Measurements from ENCODE around the gene SLC25A10. TPM values are rescaled to one million over a fixed set of nuclear protein-coding genes. Genes with fewer than 3 reads are reported as not detected.

The SLC25A10 gene
- total RNA-seq, 1 experiment from 2014 or later = 30.9 TPM

DNA sequence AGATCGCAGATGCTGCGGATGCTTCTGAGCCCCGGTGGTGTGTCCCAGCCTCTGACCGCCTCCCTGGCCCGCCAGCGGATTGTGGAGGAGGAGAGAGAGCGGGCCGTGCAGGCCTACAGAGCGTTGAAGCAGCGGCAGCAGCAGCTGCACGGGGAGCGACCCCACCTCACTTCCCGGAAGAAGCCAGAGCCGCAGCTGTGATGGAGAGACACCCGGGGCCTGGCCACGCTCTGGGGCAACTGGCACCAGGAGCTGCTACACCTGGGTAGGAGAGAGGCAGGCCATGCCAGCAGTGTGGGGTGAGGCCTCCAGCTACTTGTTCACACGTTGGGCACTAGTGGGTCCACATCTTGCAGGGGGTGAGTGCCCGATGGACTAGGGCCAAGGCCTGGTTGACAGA, 39.6 kb upstream of the SLC25A10 start:
- DNase-seq = no peak
- H2BK12ac ChIP-seq (ENCODE audit: insufficient read length, low read depth, low read length) = no peak overlapping the region
- Mint-ChIP-seq H3K36me3 (ENCODE audit: insufficient read depth in 1 of 3, low read depth in 3 of 3) (peaks cover 41 to 71% (median 68%) of the 10 kb centered on the region in 3 experiments; a peak in 6 of 7 replicates), H3K4me1 (peaks cover 8 to 11% of the 10 kb centered on the region in 2 experiments), H3K4me3 (no peak overlapping the region), H3K27me3 (ENCODE audit: low read depth) (no peaks in the 10 kb centered on the region; the same call in 1 of the 2 replicates), H3K27ac (no peak overlapping the region), H3K9me3 (no peaks in the 10 kb centered on the region)
- no peak overlapping the region for H3K18ac ChIP-seq (ENCODE audit: insufficient read length, low read depth, low read length)
- no peak overlapping the region for H3K23ac ChIP-seq (ENCODE audit: insufficient read length, low read depth, low read length)
- H3K9me3 ChIP-seq (ENCODE audit: control insufficient read depth, low read depth, low read length) = no peaks in the 10 kb centered on the region
- no peak overlapping the region for H3K4me2 ChIP-seq (ENCODE audit: insufficient read depth, insufficient read length, low read length)
- no peaks in the 10 kb centered on the region for H3K23me2 ChIP-seq (ENCODE audit: insufficient read length, low read depth, low read length, poor library complexity, severe bottlenecking)
- no peak overlapping the region for H2BK20ac ChIP-seq (ENCODE audit: low read depth, low read length, poor library complexity, severe bottlenecking)
- H3K14ac ChIP-seq (ENCODE audit: insufficient read depth, low read length) = no peak overlapping the region
- no peaks in the 10 kb centered on the region for H3K4me1 ChIP-seq (ENCODE audit: insufficient read depth, low read length)
- WGBS (ENCODE audit: extremely low coverage, insufficient read length, low lambda C conversion rate) = no CpG with 5 or more reads among the region's 18 CpGs
- no peaks in the 10 kb centered on the region for H4K20me1 ChIP-seq (ENCODE audit: control insufficient read depth, insufficient read depth, insufficient read length)
- H4K5ac ChIP-seq (ENCODE audit: insufficient read length, low read depth, low read length) = no peak overlapping the region
- peaks cover 4% of the 10 kb centered on the region; the same call in 1 of the 2 replicates for H3K79me2 ChIP-seq (ENCODE audit: insufficient read depth, low read length)
- no peak overlapping the region for H2AK5ac ChIP-seq (ENCODE audit: insufficient read length, low read length)
- no peak overlapping the region for H4K91ac ChIP-seq (ENCODE audit: insufficient read length, low read depth, low read length)
- H3T11ph ChIP-seq (ENCODE audit: low read length) = no peak overlapping the region
- H3K56ac ChIP-seq (ENCODE audit: insufficient read length, low read depth, low read length) = no peak overlapping the region
- H2BK15ac ChIP-seq (ENCODE audit: low read depth, low read length) = no peak overlapping the region
- H2AFZ ChIP-seq (ENCODE audit: low read length) = no peak overlapping the region
- H4K8ac ChIP-seq (replicated peaks; ENCODE audit: insufficient read length, low read depth, low read length) = no peak overlapping the region
- no peak overlapping the region for H2BK5ac ChIP-seq (ENCODE audit: insufficient read length, low read length)
- no peak overlapping the region for H3K4ac ChIP-seq (ENCODE audit: low read depth, low read length)
- no peak overlapping the region for H3K27ac ChIP-seq (ENCODE audit: insufficient read length, low read depth, low read length)
- H3K9ac ChIP-seq (ENCODE audit: extremely low read depth, insufficient read length, low read length) = no peak overlapping the region
- TF ChIP-seq, protein P1, sequence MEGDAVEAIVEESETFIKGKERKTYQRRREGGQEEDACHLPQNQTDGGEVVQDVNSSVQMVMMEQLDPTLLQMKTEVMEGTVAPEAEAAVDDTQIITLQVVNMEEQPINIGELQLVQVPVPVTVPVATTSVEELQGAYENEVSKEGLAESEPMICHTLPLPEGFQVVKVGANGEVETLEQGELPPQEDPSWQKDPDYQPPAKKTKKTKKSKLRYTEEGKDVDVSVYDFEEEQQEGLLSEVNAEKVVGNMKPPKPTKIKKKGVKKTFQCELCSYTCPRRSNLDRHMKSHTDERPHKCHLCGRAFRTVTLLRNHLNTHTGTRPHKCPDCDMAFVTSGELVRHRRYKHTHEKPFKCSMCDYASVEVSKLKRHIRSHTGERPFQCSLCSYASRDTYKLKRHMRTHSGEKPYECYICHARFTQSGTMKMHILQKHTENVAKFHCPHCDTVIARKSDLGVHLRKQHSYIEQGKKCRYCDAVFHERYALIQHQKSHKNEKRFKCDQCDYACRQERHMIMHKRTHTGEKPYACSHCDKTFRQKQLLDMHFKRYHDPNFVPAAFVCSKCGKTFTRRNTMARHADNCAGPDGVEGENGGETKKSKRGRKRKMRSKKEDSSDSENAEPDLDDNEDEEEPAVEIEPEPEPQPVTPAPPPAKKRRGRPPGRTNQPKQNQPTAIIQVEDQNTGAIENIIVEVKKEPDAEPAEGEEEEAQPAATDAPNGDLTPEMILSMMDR (conservative IDR thresholded peaks at IDR 0.05) = no peak
- no peaks in the 10 kb centered on the region for H3K27me3 ChIP-seq (ENCODE audit: insufficient read depth, low read length)
- H3K79me1 ChIP-seq (ENCODE audit: insufficient read depth, low read depth, low read length, poor library complexity, severe bottlenecking) = peaks cover 10% of the 10 kb centered on the region
- no peak overlapping the region for H2BK120ac ChIP-seq (ENCODE audit: low read depth, low read length, poor library complexity, severe bottlenecking)
